Thoracic aorta endothelial cell (primary cell): ENCODE measurements around the gene PDZRN3. TPM values are rescaled to one million over a fixed set of nuclear protein-coding genes. Genes with fewer than 3 reads are reported as not detected.

Source experiments
- small RNA-seq: library from RNA; depleted of rRNA; stranded (forward); fragments of <200 nt; gene quantifications from one replicate; pipeline ENCODE3, GENCODE V24; 2012
- total RNA-seq: library from RNA; depleted of rRNA; stranded (reverse); fragments of >200 nt; gene quantifications from 2 replicates; pipeline ENCODE4 v1.2.3, GENCODE V29; 2012

PDZRN3 gene
- total RNA-seq, result 0.07 TPM in 1 of 2 replicates, not detected in the other

GRCh38 chr3:73624821-73625665, at the start of gene PDZRN3:
TSS of gene PDZRN3 (minus strand) at chr3:73624941.

Small RNA genes within 50 kb of the gene (small RNA-seq; reads per million reads assigned to genes)
- gene RNU7-119P, result not detected
